Activated CD8-positive, alpha-beta memory T cell treated with anti-CD3 and anti-CD28 coated beads for 4 hours (primary cell): Measurements from ENCODE around the gene UTP11.
A peak's percentile ranks its signal among the peaks of the same experiment; 100 is the strongest.
"Not testable (repeated sequence)": the region's sequence is repeated elsewhere in the genome, so short reads cannot be mapped to it uniquely, and the experiment has no call there.

Experiments
- DNase-seq, 2 donors: peaks; one replicate each; pipeline ENCODE4 v3.0.0-alpha.2; 2020; ENCODE audit warnings: low read depth in 2 of 2

The UTP11 gene

DNA sequence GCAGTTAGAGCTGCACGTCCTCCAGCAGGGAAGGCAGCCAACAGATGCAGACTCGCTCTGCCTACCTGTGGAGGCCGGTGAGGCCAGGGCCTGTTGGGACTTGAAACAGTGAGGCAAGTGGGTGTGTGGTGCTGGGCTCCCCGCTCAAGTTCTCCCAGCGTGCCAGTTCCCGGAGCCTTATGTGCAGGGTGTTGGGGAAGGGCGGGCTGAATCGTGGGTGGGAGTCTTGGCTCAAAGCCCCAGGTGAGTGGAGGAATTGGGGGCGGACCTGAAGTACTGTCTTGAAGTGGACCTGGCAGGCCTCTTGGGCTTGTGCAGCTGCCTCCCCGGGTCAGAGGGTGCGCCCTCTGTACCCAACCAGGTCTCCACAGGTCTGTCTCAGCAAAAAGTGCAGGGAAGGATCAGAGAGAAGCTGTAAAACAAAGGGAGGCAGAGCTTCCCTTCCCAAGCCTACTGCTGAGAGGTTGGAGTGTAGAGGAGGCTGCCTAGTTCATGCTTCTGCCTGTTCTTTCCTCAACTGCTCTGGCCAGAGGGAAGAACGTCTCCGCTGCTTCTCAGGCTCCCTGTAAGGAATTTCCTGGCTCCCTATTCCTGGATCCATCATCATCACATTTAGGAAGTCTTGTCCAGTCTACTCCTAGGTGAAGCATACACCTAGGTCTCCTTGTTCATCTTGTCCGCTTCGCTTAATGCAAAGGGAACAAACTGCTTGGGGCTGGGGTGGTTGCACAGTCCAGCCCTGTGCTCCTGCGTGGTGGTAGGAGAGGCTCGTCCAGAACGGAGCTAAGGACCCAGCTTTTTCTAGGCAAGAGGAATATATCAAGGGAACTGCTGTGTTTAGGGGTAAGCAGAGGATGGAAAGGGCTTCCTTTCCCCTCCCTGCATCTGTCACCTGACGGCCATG lies 14.9 kb downstream of the UTP11 start:
- no peak for DNase-seq

DNA sequence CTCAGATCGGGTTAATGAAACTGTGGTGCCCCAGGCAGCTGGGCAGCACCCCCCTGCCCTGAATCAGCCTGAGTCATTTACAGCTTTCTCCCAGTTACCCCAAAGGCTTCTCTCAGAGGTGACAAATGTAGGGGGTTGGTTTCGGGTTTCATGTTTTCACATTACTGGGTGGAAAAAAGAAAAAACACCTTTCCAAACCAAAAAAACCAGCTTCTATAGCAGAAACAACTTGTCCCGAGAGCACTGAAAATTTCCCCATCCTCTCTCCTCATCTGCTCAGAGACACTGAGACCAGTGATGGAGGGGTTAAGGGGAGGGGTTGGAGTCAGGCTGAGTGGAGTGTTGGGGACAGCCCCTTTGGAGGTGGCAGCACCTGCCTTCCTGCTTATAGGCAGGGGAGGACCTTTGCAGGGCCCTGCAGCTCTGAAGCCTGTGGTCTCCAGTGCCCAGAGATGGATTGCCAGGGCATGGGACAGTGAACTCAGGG lies 15.6 kb downstream of the UTP11 start:
- no peak for DNase-seq

DNA sequence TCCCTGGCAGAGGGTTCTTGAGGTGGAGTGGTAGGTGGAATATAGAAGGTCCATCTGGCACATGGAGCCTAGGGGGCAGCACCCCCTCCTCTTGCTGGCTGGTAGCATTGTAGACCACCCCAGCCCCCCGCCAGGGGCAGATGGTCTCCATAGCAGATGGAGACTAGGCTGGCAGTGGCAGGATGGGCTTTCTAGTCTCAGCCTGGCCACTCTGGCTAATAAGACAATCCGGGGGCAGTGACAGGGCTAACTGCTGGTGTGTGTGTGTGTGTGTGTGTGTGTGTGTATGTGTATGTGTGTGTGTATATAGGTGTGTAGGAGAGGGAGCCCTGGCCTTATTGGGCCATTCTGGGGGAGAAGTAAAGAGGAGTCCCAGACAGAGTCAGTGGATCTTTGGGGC lies 16.1 kb downstream of the UTP11 start:
- no peak for DNase-seq

GRCh38 chr1:38029081-38029681 lies 16.6 kb downstream of the UTP11 start:
- DNase-seq: no peak

GRCh38 chr1:38029685-38030511 lies 17.4 kb downstream of the UTP11 start:
- DNase-seq: peak; percentile 28 to 36

- no peak for DNase-seq
These were observed 18.3 kb downstream of the UTP11 start for GRCh38 chr1:38030596-38031512.

DNA sequence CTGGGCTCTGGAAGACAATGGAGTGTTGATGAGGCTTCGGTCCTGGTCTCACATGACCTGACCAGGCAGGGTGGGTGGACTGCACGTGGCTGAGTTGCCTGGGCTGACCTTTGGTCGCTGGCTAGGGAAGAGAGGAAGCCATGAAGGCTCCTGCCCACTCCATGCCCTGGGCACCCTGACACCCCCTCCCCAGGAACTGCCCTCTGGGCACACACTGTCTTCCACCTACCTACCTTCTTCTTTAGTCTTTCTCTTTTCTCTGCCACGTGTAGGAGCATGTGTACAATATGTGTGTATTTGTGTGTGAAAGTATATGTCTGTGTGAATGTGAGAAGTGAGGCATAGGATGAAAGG lies 19.0 kb downstream of the UTP11 start:
- DNase-seq: no peak

GRCh38 chr1:38032992-38033391 lies 20.5 kb downstream of the UTP11 start:
- DNase-seq: not testable (repeated sequence)

DNA sequence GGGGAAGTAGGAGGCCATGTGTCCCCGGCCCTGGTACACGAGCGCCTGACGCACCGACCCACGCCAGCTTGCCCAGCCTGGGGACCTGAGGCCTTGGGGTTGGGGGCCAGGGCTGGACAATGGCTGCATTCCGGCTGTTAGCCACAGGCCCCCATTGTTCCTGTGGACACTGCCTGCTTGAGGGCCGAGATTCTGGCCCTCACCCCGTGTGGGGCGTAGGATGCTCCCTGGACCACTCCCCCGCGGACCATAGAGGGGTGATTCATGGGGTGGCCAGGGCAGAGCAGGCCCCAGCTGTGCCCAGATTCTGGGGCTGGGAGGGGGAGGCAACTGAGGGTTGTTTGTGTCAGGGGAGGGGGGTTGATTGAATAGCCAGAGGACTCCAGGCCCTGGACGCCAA lies 22.3 kb downstream of the UTP11 start:
- DNase-seq: no peak

DNA sequence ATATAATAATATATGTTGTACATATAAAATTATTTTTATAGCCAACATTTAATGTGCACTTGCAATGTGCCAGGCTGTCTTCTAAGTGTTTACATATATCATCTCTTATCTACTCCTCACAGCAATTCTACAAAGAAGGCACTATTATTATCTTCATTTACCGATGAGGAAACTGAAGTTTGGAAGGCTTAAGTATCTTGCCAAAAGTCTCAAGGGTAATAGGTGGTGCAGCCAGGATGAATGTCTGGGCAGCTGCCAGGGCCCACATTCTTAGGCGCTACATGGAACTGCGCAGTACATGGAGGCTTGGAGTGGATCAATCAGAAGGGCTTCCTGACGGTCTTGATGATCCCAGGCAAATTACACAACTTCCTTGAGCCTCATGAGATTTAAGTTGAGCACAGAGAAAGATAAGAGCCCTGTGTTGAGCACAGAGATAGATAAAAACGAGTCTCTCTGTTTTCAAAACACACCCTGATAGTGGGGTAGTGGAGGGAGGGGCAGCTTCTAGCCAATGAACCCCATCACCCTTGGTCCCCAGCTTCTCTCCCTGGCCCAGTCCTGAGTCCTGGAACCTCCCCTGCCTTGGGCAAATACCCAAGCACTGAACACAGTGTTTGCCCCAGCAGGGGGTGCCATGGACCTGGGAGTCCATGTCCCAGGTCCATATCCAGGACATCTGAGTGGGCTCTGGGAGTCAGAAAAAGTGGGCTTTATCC lies 24.8 kb downstream of the UTP11 start:
- DNase-seq: no peak

DNA sequence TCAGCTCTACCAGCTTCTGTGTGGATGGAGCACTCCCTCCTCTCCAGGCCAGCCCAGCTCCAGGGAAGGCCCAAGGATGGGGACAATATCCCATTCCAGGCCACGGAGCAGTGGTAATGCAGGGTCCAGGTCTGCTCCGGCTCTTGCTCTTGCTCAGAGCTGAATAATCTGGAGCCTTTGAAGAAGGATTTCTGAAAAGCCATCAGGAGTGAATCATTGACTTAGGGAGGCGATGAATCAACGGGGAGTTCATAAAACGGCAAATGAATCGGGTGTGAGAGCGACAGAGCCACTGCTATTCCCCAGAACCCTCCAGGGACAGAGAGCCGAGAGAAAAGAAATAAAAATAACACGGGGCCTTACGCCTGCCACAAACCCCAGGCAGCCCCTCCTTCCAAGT lies 26.3 kb downstream of the UTP11 start:
- DNase-seq: no peak

GRCh38 chr1:38039331-38040088 lies 27.0 kb downstream of the UTP11 start:
- no peak for DNase-seq

- no peak for DNase-seq
These were observed 29.7 kb downstream of the UTP11 start for GRCh38 chr1:38041936-38042834.

- DNase-seq: no peak
These were observed 30.7 kb downstream of the UTP11 start for GRCh38 chr1:38043036-38043747.

DNA sequence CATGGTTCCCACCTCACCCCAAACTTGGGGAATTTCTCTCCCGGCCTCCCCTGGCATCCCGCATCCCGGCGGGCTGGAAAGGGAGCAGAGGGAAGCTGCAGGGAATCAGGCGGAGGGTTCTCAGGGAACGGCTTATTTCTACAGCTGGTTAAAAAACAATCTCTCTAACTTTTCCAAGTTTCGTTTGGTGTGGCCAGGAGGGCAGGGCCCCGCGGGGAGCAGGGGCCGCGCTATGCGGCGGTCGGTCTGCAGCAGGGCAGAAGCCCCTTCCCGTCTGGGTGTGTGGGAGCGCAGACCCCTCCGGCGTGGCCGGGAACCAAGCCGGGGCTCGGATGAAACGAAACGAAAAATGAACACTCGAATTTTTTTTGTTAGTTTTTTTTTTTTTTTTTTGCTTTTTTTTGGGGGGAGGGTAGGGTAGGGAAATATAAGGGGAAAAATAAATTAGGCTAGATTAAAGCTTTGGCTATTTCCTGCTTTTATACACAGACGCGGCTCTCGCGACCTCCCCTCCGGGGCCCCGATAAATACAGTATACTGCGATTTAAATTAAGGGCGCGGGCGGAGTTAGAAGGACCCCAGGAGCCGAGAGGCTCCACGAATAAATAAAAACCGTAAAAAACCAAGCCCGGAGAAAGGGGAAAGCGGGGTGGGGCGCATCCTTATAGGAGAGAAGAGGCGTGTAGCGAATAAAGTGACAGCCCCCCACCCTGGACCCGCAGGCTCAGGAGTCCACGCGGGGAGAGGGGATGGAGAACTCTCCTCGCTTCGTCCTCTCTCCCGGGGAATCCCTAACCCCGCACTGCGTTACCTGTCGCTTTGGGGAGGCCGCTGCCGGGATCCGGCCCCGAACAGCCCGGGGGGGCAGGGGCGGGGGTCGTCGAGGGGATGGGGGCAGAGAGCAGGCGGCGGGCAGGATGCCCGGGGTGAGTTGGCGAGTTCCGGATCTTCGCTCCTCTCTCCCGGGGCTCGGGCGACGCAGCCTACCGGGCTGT lies 32.0 kb downstream of the UTP11 start:
- no peak for DNase-seq

DNA sequence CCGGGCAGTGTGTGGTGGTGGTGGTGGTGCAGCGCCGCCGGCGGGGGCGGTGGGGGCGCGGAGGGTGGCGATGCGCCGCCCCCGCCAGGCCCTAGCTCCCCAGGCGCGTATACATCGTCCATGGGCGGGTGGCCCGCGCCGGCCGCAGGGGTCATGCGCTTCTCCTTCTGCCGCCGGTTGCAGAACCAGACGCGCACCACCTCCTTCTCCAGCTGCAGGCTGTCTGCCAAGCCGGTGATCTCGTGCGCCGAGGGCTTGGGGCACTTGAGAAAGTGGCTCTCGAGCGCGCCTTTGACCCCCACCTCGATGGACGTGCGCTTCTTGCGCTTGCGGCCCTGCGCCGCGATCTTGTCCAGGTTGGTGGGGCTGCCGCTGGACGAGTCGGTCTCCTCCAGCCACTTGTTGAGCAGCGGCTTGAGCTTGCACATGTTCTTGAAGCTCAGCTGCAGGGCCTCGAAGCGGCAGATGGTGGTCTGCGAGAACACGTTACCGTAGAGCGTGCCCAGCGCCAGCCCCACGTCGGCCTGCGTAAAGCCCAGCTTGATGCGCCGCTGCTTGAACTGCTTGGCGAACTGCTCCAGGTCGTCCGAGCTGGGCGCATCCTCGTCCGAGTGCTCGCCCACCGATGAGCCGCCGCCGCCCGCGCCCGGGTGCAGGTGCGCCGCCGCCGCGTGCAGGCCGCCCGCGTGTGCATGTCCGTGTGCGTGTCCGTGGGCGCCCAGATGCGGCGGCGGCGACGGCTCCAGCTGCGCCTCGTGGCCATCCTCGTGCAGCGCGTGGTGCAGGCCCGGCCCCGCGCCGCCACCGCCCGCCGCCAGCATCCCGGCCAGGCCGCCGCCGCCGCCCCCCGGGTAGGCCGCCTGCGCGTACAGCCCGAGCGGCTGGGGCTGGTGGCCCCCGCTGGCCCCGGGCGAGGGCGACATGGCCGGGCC lies 33.1 kb downstream of the UTP11 start:
- DNase-seq: no peak
